Stimulated activated CD4-positive, alpha-beta T cell treated with anti-CD3 and anti-CD28 coated beads, TNF-alpha, amount 100 ng/mL, for 48 hours (primary cell): ENCODE results near the gene GAS2L1.

Experiments
- DNase-seq, 3 donors: peaks; one replicate each; pipeline ENCODE4 v3.0.0-alpha.2; 2020; ENCODE audit warnings: low read depth in 3 of 3

GAS2L1 gene

DNA sequence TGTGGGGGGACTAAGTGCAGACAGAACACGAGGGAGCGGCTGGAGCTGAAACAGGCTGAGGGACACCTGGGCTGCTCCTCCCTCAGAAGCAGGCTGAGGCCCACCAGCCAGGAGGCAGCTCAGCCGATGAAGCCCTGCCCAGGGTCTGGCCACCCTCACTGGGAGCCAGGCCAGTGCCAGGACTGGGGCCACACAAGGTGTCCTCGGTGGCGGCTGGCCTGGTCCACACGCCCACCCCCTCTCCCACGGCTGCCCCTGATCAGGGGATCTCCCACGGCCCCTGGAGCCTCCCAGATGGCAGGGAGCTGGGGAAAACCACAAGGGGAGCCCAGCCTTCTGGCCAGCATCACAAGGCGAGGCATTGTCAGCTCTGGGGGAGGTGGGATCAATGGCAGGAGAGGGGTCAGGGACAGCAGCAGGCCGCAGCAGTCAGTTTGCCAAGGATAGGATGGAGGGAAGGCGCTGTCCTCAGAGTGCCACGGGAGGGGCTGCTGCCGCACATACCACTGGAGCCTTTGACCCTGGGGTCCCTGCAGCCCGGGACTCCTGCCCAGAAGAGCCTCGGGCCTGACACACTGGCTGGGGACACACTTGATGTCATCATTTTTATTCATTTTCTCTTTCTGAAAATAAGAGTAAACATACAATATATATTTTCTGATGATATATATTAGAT, 20.8 kb downstream of the GAS2L1 start:
- DNase-seq: no peak

DNA sequence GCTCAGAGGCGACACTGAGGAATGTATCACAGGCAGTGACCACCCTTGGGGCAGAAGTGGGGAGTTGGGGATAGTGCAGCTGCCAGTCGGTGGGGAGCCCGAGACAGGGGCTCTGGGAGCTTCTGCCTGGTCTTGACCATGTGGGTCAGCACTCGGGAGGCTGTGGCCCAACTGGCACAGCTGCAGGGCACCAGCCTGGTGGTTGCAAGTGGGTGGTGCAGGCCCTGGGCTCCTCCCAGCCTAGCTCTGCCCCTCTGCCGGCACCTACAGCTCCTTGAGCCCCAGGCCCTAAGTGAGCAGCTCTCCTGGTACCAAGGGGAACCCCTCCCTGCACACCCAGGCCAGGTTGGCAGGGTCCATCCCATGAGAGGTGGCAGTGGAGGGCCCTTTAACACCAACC, 21.6 kb downstream of the GAS2L1 start:
- DNase-seq: no peak

DNA sequence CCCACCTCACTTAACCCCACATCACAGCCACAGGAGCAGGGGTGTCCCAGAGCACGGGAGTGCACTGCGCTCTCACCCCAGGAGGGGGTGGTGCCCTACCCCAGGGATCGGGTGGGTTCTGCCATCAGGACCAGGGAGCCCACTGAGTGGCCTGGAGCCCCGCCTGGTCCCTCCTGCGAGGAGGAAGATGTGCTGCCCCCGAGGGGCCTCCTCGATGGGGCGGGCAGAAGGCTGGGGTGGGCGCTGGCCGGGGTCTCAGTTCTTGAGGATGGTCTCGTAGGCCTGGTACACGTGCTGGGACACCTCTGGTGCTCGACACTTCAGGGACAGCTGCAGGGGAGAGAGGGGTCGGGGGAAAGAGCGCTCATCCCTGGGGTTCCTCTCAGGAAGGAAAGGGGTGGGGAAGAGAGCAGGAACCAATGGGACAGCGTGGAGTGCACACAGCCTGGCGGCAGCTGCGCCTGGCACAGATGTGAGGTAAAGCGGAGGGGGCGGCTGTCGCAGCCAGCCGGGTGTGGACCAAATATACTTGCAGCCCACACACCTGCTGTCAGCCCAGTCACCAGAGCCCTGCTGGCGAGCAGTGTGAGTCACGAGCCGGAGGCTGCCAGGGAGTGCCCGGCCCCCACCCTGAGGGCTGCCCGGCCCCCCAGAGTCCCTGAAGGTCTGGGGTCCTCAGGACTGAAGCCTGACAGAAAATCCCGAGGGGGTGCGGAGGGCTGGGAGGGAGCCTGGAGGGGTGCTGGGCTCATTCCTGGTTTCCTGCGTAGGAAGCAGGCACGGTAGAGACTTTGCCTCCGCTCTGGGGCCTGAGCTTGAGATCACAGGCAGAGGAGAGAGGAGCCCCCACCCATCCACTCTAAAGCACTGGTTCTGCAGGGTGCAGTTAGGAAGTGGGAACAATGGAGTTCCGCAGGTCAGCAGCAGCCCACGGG, 22.4 kb downstream of the GAS2L1 start:
- no peak for DNase-seq

DNA sequence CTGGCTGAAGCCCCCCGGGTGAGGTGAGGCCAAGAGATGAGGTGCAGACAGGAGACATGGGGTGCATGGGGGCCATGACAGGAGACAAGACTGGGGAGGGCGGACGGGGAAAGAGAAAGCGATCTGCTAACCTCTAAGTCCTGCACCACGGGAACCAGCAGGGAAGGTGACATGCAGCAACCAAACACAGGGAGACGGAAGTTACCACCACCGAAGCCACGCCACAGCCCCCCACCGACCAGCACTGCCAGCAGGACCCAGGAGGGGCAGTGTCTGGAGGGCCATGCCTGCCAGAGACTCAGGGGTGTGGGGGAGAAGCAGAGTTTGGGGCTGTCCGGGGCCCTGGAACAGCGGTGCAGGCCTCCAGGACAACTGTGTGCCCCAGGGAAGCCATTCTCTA, 23.1 kb downstream of the GAS2L1 start:
- DNase-seq: no peak

DNA sequence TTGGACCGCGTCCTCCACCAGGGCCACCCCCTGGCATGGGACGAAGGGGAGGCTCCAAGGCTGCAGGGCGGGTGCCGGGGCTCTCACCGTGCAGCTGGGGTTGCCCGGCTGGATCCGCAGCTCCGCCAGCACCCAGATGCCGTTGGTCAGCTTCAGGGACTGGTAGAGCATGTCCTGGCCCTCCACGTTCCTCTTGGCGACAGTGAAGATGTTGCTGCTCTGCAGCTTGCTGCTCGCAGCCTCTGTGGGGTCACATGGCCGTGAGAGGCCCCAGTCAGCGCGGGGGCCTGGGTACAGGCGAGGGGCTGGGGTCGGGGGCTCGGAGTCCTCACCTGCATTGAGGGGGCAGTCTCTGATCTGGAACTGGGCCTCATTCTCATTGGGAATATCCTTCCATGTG, 23.8 kb downstream of the GAS2L1 start:
- no peak for DNase-seq

DNA sequence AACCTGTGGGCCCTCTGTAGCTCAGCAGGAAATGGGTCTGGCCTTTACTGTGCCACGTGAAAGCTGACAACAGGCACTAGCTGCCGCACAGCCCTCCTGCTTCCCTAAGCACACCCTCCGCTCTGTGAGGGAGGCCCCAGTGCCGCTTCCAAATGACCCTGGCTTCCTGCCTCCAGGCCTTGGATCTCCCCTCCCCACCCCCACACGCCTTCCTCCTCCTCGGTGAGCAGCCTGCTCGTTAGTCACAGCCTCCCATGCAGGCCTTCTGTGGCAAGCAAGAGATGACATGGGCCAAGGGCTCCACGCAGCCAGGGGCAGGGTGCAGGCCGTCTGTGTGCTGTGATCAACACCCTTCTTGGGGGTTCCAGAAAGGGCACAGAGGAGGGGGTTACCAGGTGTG, 24.3 kb downstream of the GAS2L1 start:
- no peak for DNase-seq

DNA sequence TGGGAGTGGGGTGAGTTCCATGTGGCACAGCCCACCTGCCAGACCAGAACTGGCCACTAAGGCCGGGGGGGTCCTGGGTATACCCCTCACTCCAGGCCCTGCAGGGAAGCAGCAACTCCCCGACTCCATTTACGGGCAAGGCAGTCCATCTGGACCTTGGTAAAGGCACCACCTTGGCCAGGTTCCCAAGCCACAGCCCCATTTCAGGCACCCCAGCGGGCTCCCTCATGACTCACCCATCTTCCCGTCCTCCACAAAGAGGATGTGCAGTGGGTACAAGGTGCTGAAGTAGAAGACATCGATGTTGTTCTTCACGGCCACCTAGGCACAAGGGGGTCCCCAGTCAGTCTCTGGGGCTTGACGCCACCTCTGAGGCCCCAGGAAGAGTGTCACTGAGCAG, 24.8 kb downstream of the GAS2L1 start:
- DNase-seq: no peak

DNA sequence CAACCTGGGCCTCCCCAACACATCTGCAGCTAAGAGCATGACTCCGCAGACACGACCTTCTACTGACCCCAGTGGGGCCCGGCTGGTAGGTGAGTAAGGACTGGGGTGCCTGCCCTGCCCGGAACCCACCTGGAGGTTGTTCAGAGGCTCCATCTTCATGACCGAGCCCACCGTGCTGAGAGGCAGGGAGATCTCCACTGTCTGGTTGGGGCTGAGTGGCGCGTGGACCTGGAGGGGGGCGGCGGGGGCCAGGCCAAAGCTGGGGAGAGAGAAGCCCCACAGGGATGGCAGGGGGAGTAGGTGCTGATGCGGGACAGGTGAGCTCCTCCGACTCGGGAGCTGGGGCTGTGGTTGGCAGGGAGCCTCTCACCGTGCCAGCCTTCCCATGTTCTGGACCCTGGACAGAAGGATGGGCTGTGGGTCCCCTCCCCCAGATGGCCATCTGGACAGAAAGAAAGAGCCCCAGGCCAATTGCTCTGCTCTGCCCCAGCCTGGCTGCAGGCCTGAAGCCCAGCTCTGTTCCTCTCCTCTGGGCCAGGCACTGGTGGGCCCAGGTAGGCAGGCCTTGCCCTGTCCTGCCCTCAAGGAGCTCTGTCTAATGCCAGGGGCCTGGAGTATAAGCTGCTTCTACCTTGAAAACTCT, 25.3 kb downstream of the GAS2L1 start:
- DNase-seq: no peak

DNA sequence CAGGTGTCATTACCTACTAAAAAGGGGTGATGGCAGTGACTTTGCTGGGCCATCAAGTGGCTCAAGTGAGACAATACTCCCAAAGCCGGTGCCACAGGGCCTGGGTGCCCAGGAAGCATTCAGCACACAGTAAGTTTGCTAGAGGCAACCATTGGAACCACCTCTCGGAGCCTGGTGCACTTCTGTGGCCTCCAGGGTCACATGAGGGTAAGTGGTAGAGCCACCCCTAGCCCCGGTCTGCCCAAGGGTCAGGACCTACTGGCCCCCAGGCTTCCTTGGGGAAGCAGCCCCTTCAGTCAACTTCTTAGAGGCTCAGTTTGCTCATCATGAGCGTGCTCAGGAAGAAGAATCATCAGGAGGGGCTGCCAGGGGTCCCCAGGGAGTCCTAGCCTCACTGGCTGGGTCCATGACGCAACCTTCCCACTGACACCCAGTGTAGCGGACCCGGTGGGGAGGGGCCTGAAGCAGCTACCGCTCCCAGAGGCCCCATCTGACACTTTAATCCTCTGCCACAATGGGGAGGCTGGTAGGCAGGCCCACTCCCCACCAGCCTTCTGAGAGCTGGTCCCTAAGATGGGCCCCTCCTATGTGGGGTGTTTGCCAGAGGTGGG, 26.5 kb downstream of the GAS2L1 start:
- DNase-seq: no peak

DNA sequence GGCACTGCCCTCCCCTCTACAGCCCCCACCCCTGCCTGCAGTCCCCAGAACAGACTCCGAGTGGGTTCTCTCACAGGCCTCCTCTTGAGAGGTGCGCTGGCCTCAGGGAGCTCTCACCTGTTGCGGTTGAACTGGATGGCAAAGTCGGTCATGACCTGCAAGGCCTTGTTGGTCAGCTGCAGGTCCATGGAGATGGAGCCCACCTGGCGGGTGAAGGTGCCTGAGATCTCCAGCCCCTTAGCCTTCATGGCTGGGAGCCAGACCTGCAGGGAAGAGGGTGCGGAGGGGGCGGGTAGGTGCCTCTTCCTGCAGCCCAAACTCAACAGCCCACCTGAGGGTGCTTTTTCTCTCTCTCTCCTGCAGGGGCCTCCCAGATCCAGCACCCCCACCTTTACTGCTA, 27.7 kb downstream of the GAS2L1 start:
- DNase-seq: no peak

DNA sequence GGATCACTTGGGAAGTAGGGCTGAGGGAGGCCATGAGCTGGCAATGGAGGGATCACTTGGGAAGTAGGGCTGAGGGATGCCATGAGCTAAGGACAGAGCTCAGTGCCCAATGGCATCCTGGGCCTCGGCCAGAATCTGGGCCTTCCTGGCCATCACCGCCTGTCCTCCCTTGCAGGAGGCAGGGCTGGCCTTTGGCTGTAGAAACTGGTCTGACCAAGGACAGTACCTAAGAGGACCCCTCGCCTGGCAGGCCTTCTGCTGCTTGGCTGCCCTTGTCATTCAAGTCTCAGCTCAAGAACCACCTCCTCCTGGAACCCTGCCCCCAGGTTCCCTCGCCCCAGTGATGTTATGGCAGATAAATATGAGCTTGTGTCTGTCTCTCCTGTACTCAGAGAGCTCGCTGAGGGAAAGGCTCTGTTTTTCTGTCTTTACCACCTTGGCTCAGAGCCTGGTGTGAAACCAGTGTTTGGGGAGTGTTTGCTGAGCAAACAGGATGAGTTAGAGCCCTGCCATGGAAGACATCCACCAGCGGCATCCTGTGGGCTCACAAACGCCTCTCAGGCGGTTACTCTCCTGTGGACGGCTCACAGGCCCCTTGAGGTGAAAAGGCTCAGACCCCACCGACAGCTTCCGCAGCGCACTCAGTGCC, 28.4 kb downstream of the GAS2L1 start:
- no peak for DNase-seq

DNA sequence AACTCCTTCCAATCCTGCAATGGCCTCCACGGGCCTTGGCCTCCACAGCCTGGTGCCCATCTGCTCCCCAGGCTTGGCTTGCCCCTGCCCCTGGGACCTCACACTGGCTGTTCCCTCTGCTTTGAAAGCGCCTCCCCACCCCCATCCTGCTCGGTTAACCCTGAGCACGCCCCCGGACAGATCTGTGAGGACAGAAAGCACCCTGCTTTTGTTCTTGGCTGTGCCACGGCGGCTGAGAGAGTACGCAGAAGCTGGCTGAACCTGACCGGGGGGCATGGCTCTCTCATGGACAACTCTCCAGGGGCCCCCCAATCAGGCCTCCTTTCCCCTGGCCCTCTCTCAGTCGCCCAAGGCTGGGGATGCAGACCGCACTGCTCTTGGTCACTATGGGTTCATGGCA, 29.2 kb downstream of the GAS2L1 start:
- DNase-seq: no peak

DNA sequence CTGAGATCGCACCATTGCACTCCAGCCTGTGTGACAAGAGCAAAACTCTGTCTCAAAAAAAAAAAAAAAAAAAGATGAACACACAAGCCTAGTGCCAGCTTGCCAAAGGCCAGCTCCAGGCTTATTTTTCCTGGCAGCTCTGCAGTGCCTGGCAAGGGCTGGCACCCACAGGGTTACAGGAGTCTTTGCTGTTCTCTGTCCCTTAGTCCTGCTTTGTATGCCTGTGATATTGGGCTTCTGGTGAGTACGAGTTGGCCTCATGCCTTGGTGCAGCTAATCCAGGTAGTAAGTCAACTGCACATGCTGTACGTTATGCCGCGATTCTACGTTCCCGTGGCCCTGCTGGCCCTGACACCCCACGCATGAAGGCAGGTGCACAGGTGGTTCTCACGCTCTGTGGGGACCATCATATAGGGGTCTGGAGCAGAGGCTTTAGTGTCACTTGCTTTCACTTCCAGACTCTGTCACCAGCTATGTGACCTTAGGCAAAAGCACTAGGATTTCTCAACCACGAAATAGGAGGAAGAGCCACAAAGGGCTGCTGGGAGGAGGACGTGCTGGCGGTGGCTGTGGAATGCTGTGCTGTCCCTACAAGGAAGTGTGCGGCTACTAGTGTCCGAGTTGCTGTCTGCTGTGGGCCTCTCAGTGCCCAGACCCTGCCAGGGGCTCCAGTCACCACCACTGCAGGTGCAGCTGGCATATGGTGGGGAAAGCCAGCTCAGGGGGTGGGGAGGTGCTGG, 30.5 kb downstream of the GAS2L1 start:
- DNase-seq: no peak

DNA sequence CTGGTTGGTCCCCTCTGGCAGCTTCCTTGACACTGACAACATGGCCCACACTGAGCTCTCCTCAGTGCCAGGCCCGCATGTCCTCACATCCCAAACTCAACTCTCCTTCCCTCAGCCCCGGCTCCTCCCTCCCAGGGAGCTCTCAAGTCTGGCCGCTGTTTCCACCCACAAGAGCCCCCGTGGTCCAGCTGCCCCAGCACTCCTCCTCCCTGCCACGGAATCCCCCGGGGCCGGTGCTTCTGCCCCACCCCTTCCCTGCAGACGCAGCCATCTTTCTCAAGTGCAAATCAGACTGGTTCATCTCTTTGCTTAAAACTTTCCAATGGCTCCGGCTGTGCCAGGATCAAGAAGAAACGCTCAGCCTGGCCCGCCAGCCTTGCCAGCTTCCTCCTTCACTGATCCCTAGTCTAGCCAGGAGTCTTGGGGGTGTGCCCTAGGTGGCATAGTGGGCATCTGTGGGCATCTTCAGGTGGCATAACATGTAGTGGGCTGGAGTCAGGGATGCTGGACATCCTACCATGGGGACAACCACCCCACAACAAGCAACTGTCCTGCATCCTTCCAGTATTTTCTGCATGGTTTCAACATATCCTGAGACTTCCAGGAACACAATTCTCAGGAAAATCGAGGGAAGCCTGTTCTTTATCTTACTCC, 31.3 kb downstream of the GAS2L1 start:
- no peak for DNase-seq

DNA sequence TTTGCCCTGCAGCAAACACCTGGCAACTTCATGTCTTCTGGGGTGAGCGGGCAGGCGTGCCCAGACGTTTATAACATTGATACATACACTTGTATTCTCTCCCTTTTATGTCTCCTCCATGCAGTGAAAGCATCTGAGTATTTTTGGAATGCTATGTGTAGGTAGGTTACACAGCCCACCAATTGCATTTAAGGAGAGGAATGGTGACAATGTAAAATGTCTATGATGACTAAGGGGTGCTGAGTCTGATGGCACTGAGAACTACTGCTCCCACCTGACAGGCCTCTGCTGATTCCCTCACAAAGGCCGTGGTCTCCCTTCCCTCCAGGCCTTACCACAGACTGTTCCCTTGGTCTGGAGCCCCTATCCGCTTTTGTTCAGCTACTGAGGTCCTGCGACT, 31.9 kb downstream of the GAS2L1 start:
- DNase-seq: no peak

DNA sequence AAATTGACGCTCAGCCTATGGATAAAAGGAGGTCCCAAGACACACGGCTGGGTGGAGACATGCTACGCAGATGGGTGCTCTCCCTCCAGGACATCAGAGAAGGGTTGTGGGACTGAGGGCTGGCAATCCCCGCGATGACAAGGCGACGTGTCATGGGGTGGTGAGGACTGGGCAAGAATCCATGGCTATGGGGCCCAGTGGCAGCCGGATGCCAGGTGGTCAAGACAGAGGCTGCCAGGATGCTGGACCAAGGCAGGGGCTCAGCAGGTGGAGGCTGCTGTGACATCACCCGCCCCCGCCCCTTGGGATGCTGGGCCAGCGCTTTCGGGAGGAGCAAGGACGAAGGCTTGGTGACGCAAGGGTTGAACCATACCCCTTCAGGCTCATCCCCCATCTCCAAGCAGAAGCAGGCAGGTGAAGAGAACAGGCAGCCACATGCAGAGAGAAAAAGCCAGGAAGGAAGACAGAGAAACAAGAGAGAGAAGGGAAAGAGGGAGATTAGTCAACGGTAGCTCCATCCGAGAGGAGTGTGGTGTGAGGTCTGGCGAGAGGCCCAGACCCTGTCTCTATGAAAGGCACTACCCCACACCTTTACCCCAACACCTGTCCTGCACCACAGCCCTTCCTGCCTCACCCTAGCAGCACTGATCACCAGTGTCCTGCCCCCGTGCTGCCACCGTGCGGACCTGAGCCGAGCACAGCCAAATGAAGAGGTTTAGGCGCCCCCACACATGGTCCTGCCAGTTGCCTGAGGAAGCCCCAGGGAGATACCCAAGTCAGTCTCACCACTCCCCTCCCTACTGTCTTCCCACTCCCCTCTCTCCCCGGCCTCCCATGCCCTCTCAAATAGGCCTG, 33.2 kb downstream of the GAS2L1 start:
- DNase-seq: no peak

DNA sequence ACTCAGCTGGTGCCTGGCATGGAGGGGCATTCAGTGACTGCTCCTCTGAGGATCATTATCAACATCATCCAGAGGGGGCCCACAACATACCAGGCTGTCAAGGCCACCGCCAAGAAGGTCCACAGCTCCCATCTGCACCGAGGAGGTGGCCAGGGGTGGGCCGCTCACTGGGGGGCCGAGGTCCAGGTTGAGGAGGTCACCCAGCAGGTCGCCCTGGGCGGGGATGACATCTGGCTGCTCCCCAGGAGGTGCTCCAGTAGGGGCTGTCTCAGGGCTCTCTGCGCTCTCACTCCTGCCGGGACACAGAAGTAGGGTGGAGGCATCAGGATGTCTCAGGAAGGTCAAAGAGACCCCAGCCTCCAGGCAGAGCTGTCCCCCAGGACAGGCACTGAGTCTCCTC, 34.1 kb downstream of the GAS2L1 start:
- DNase-seq: no peak

DNA sequence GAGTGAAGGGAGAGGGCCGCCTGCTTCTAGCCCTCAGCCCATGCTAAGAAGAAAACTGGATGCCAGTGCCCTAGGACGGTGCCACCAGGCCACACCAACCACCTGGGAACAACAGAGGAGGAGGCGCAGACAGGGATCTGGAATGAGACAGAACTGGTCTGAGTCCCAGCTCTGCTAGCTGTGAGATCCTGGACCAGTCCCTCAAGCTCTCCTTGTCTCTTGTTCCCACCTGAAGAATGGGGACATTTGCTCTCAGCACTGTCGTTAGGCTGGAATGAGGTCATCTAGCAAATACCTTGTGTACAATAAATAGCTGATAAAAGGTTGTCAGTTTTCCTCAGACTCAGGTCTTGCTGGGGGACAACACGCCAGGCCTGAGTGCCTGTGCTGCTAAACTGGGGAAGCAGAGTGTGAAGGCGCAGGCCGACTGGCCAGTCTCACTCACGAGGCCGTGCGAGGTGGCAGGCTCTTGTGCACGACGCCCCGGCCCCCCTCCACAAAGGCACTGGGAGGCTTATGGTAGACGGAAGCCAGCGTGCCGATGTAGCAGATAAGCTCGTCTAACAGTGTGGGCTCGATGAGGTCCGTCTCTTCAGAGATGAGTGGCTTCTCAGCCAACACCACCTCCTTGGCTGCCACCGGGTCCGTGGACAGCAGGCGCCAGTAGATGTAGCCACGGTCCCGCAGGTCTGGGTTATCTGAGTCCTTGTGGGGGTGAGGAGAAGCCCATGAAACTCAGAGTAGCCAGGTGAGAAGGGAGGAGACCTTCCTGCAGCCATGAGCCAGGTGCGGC, 34.8 kb downstream of the GAS2L1 start:
- DNase-seq: no peak

DNA sequence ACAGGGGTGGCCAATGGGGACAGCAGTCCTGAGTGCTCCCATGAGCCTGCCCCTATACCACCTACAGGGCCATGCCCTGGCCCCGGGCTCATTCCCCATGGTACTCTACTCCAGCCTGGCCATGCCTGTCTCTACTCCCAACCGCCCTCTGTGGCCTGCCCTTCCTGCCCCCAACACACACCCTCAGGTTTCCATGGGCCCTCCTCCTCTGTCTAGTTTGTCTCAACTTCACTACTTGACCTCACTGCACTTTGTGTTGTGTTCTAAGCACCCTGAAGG, 35.3 kb downstream of the GAS2L1 start:
- no peak for DNase-seq
